HL-60 (cell line): ENCODE results near the gene DHRSX.

ENCODE experiments used
- GABPA ChIP-seq: IDR thresholded peaks from 2 replicates; pipeline ENCODE4 v1.6.1; 2012; ENCODE audit warnings: low read depth
- POLR2AphosphoS5 ChIP-seq: IDR thresholded peaks from 2 replicates; pipeline ENCODE4 v1.6.1; 2012; ENCODE audit warnings: low read depth
- REST ChIP-seq: IDR thresholded peaks from 2 replicates; pipeline ENCODE4 v1.6.1; 2012; ENCODE audit warnings: low read depth; ENCODE audit not compliant: insufficient replicate concordance
- TF ChIP-seq, protein P1 (sequence below): IDR thresholded peaks from one replicate; pipeline ENCODE4 v1.5.1; 2011; ENCODE audit warnings: low read length, control low read depth, inconsistent platforms; ENCODE audit not compliant: insufficient read depth

- TF ChIP-seq, protein P1, sequence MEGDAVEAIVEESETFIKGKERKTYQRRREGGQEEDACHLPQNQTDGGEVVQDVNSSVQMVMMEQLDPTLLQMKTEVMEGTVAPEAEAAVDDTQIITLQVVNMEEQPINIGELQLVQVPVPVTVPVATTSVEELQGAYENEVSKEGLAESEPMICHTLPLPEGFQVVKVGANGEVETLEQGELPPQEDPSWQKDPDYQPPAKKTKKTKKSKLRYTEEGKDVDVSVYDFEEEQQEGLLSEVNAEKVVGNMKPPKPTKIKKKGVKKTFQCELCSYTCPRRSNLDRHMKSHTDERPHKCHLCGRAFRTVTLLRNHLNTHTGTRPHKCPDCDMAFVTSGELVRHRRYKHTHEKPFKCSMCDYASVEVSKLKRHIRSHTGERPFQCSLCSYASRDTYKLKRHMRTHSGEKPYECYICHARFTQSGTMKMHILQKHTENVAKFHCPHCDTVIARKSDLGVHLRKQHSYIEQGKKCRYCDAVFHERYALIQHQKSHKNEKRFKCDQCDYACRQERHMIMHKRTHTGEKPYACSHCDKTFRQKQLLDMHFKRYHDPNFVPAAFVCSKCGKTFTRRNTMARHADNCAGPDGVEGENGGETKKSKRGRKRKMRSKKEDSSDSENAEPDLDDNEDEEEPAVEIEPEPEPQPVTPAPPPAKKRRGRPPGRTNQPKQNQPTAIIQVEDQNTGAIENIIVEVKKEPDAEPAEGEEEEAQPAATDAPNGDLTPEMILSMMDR = no peak
- no peak for TF ChIP-seq POLR2AphosphoS5
- no peak for TF ChIP-seq REST
- no peak for TF ChIP-seq GABPA
Observed at GRCh38 chrX:2474963-2475726, 25.6 kb downstream of the DHRSX start.
